ENCODE data around the gene GARNL3. TPM values are rescaled to one million over a fixed set of nuclear protein-coding genes. Genes with fewer than 3 reads are reported as not detected.

GARNL3 gene
- polyA plus RNA-seq, 1 donor from 2014 or later, result 20.0 TPM

- Histone ChIP-seq H4K20me1 (ENCODE audit: insufficient read depth) (no peaks in the 10 kb centered on the region), H3K79me2 (replicated peaks; ENCODE audit: insufficient read depth, low read length) (no peaks in the 10 kb centered on the region), H3K4me2 (ENCODE audit: low read length) (no peak overlapping the region), H3K36me3 (ENCODE audit: insufficient read depth, low read length) (no peaks in the 10 kb centered on the region), H2AFZ (ENCODE audit: low read depth, low read length) (no peak overlapping the region), H3K9me2 (ENCODE audit: insufficient read depth, low read length) (no peaks in the 10 kb centered on the region), H3K27ac (ENCODE audit: low read length) (no peak overlapping the region), H3F3A (ENCODE audit: insufficient read depth, low read length, poor library complexity, severe bottlenecking) (no peaks in the 10 kb centered on the region), H3K4me3 (ENCODE audit: low read length) (no peak overlapping the region), H3K27me3 (ENCODE audit: insufficient read depth, low read depth, low read length) (no peaks in the 10 kb centered on the region), H3K9ac (ENCODE audit: low read length) (no peak overlapping the region), H3K9me3 (ENCODE audit: low read length) (no peaks in the 10 kb centered on the region)
- TF ChIP-seq MXI1 (conservative IDR thresholded peaks at IDR 0.05; ENCODE audit: poor library complexity, severe bottlenecking), result no peak
- TF ChIP-seq TAF1 (IDR thresholded peaks at IDR 0.05; ENCODE audit: low read depth), result no peak
- TF ChIP-seq RAD21 (conservative IDR thresholded peaks at IDR 0.05), result no peak
- no peak for TF ChIP-seq SMC3 (conservative IDR thresholded peaks at IDR 0.05; ENCODE audit: poor library complexity)
- no peak for TF ChIP-seq CTCF (IDR thresholded peaks at IDR 0.05; ENCODE audit: poor library complexity, severe bottlenecking)
- TF ChIP-seq REST (IDR thresholded peaks at IDR 0.05; ENCODE audit: borderline replicate concordance), result no peak
- no peak for TF ChIP-seq EP300 (conservative IDR thresholded peaks at IDR 0.05; ENCODE audit: poor library complexity, severe bottlenecking)
- TF ChIP-seq EZH2 (IDR thresholded peaks at IDR 0.05; ENCODE audit: borderline replicate concordance, insufficient read depth, low read length, poor library complexity, severe bottlenecking), result no peak
- TF ChIP-seq POLR2AphosphoS5 (IDR thresholded peaks at IDR 0.05), result no peak
These were observed 26.8 kb upstream of the GARNL3 start for GRCh38 chr9:127237801-127238200.

GRCh38 chr9:127241354-127241753 lies 23.2 kb upstream of the GARNL3 start:
- Histone ChIP-seq H3K27me3 (ENCODE audit: insufficient read depth, low read depth, low read length) (no peaks in the 10 kb centered on the region), H3K9me2 (ENCODE audit: insufficient read depth, low read length) (no peaks in the 10 kb centered on the region), H4K20me1 (ENCODE audit: insufficient read depth) (no peaks in the 10 kb centered on the region), H3K4me2 (ENCODE audit: low read length) (no peak overlapping the region), H3F3A (ENCODE audit: insufficient read depth, low read length, poor library complexity, severe bottlenecking) (no peaks in the 10 kb centered on the region), H2AFZ (ENCODE audit: low read depth, low read length) (no peak overlapping the region), H3K79me2 (replicated peaks; ENCODE audit: insufficient read depth, low read length) (no peaks in the 10 kb centered on the region), H3K9ac (ENCODE audit: low read length) (no peak overlapping the region), H3K9me3 (ENCODE audit: low read length) (no peaks in the 10 kb centered on the region), H3K36me3 (ENCODE audit: insufficient read depth, low read length) (no peaks in the 10 kb centered on the region), H3K27ac (ENCODE audit: low read length) (no peak overlapping the region), H3K4me3 (ENCODE audit: low read length) (no peak overlapping the region)
- no peak for TF ChIP-seq EZH2 (IDR thresholded peaks at IDR 0.05; ENCODE audit: borderline replicate concordance, insufficient read depth, low read length, poor library complexity, severe bottlenecking)
- no peak for TF ChIP-seq SMC3 (conservative IDR thresholded peaks at IDR 0.05; ENCODE audit: poor library complexity)
- TF ChIP-seq CTCF (IDR thresholded peaks at IDR 0.05; ENCODE audit: poor library complexity, severe bottlenecking), result no peak
- no peak for TF ChIP-seq EP300 (conservative IDR thresholded peaks at IDR 0.05; ENCODE audit: poor library complexity, severe bottlenecking)
- TF ChIP-seq REST (IDR thresholded peaks at IDR 0.05; ENCODE audit: borderline replicate concordance), result no peak
- TF ChIP-seq TAF1 (IDR thresholded peaks at IDR 0.05; ENCODE audit: low read depth), result no peak
- no peak for TF ChIP-seq POLR2AphosphoS5 (IDR thresholded peaks at IDR 0.05)
- no peak for TF ChIP-seq MXI1 (conservative IDR thresholded peaks at IDR 0.05; ENCODE audit: poor library complexity, severe bottlenecking)
- TF ChIP-seq RAD21 (conservative IDR thresholded peaks at IDR 0.05), result no peak

Measured in neural cell (in vitro differentiated cells).